GM18907 (cell line): Measurements from ENCODE around the gene NECAB3.
A peak's percentile ranks its signal among the peaks of the same experiment; 100 is the strongest.
"Not testable (repeated sequence)": the region's sequence is repeated elsewhere in the genome, so short reads cannot be mapped to it uniquely, and the experiment has no call there.

Experiments used
- ATAC-seq: cut with Tn5 transposase; IDR thresholded peaks from one replicate; pipeline ENCODE4 v1.9.1; 2021; ENCODE audit warnings: mild to moderate bottlenecking, moderate library complexity; ENCODE audit not compliant: unreplicated experiment

The NECAB3 gene

DNA sequence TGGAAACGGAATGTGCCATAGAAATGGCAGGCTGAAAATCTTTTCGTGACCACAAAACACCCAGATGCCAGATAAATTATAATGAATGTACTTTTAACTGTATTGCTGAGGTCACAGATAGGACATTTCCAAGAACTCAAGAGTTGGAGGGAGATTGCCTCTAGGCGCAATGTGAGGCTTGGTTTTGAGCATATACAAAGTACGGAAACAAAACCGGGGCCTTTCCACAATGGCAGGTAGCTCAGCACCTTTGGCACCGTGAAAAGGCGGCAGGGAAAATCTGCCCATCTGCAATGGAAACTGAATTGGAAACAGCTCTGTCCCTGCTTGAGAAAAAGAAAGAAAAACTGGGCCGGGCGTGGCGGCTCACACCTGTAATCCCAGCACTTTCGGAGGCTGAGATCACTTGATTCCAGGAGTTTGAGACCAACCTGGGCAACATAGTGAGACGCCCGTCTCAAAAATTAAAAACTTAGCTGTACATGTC is 22.6 kb downstream of the NECAB3 start:
- ATAC-seq, result no peak

DNA sequence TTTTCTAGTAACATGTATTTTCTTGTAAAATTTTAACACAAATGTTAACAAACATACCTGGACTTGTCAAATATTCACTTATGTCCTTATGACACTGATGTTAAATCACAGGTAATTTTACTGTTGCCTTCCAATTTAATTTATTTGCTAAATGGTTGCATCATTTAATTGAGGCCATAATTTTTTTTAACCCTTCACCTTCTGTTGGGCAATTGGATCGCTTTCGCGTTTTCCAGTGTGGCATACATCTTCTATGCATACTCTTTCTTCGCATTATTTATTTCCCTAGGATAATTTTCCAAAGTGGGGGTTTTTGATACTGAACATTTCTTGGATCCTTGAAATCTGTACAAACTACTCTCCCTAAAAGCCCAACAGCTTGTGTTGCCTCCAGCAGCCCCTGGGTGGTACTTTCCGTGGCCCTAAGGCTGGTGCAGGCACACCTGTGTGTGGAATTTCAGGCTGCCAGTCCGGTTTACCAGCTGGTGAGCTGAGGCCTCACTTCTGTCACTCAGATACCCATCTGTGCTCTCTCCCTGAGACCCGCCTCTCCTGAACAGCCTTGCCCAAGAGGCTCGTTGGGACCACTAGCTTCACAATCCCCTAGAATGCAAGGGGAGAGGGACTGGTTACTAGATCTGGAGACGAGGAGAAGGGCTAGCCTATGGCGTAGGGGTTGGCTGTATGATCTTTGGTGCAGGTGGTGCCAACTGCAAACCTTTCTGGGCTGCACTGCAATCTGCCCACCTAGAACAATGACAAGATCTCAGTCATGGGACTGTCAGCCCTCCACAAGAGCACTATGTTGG is 23.3 kb downstream of the NECAB3 start:
- no peak for ATAC-seq

DNA sequence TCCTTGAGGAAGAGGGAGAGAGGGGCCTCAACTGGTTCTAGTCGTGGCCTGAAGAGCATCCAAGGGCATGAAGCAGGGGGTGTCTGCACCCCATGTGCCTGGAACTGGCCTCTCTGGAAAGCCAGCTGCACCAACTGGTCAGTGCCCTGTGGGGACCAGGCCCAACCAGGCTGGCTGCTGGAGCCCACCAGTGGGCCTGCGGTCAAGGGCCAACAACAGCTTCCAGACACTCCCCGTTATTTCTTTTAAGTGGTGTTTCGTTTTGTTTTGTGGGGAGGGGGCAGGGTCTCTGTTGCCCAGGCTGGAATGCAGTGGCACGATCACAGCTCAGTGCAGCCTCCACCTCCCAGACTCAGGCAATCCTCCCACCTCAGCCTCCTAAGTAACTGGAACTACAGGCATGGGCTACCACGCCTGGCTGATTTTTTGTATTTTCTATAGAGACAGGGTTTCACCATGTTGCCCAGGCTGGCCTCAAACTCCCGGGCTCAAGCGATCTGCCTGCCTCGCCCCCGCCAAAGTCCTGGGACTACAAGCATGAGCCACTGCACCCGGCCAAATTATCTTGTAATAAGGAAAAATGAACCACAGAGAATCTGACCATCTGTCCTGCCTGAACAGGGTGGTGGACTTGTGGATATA is 24.0 kb downstream of the NECAB3 start:
- no peak for ATAC-seq

DNA sequence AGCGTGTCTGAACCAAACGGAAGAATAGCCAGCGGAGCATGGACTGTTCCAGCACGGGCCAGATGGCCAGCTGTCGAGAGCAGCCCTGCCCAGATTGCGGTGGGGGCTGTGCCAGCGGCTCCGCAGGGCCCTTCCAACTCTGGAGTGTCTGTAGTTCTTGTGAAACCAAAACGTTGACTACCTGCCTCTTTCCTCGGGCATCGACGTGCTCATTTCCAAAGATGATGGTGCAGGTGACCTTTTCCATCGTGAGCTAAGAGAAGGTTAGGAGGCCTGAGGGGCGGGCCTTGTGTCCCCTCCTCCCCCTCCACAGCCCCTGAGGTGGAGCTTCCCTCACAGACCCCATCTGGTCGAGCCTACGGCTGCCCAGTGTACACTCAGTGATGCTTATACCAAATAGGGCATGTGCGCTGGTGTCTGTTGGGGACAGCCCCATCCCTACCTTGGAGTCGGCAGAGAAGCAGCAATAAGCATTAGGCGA is 25.0 kb downstream of the NECAB3 start:
- no peak for ATAC-seq

DNA sequence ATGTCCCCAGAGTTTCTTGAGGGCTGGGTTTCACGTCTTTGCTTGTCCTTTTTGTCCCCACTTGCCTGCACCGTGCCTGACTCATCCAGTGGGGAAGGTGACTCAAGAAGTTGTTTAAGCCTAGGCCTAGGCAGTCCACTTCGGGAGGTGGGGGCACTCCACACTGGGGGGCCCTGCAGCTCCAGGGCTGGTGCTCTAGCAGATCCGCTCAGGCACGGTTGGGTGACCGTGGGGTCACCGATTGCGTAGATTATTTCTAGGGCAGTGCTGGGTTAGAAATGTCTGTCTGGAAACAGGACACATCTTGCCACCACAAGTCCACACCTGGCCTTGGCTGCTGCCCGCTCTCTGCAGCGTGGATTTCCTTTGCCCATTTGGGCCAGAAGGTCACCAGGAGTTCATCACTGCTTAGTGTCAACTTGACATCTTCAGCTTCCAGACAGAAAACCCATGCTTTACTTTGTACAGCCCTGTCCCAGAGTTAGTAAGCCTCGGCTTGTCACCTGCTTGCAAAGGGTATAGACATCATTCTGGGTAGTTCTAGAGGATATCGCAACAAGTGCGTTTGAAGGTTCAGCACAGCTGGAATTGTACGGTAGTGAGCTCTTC is 25.7 kb downstream of the NECAB3 start:
- ATAC-seq, result no peak

DNA sequence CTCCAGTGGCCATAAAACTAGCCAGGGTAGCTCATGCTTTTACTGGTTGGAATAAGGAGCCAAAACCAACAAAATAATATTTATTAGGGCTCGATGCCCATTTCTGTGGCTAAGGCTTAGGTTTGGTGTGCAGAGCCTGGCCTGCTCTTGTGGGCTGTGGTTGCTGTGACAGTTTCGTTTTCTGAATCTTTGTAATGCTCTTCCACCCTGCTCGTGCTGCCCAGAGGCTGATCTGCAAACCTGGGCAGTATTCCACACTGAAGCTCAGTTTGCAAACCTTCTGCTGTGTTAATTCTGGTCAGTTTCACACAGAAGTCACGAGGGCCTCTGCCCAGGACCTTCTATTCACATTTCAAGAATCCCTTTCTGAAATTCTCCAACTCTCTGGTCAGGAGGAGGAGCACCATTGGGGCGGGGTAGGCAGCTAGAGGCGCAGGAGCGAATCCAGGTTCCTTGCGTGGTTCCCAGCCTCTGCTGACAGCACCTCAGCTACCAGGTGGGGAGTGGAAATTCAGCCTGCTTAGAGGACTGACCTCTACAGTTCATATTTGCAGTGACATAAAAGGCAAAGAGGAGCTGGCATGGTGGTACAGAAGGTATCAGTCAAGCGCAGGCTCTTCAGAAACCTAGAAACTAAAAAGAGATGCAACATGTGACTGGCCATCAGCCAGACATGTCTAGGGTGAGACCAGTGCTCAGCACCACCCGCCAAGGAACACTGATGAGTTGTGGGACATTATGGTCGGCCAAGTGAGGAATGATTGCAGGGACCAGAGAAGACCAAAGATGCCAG is 26.4 kb downstream of the NECAB3 start:
- ATAC-seq, result peak; percentile 46

DNA sequence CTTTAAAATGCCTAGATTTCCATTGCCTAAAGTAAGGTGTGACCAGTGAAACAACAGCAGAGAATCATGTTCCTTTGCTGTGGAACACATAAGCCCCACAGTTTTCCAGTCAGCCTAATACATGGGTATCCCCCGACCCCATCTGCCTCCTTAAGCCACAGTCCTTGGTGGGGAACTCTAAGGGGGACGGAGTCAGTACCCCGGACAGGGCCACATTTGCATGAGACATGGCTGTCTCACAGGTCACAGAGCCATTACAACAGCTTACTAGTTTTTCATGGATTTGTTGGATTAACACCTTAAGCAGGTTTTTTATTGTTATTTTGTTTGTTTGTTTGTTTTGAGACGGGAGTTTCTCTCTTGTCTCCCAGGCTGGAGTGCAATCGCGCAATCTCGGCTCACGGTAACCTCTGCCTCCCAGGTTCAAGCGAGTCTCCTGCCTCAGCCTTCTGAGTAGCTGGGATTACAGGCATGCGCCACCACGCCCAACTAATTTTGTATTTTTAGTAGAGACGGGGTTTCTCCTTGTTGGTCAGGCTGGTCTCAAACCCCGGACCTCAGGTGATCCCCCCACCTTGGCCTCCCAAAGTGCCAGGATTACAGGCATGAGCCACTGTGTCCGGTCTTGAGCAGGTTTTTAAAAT is 27.1 kb downstream of the NECAB3 start:
- ATAC-seq, result not testable (repeated sequence)

DNA sequence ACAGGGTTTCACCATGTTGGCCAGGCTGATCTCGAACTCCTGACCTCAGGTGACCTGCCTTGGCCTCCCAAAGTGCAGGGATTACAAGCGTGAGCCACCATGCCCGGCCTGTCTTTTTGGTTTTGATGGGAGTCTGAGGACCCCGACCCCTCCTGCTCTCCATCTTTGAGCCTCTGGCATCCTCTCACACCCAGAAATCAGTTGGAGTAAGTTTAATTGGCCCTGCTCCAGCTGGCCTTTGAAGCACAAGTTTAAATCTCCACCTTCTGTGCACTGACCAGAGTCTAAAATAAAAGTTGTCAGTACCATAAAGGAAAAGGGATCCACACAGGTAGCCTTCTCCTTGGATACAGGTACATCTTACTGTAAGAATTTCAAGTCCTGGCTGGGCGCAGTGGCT is 28.0 kb downstream of the NECAB3 start:
- no peak for ATAC-seq

DNA sequence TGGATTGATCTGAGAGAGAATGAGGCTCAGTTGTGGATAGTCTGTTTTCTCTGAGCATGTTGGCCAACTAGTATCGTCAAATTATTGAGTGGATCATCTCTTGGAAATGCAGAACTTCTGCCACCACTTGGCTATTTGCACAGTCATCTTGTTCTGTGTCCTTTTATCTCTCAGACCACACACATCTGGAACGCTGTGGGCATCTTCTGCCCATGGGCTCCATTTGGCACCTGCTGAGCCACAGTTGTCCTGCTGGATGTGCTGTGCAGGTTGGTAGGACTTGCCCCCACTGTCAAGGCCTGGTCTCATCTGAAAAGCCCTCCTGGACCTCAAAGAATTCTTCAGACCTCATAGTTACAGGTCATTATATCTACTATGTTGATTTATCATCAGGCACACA is 28.8 kb downstream of the NECAB3 start:
- ATAC-seq, result no peak

DNA sequence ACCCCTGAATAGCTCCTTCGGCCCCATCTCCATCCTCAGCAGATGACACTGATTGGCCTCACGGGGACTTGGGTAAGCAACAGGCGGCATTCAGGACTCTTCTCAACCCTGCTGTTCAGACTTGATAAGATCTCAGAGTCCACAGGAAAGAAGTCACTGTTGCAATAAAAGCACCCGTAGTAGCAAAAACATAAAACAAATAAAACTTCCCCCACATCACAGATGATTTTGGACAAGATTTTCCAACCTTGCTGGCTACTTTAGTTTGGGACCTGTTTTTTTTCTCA is 29.2 kb downstream of the NECAB3 start:
- ATAC-seq, result no peak

DNA sequence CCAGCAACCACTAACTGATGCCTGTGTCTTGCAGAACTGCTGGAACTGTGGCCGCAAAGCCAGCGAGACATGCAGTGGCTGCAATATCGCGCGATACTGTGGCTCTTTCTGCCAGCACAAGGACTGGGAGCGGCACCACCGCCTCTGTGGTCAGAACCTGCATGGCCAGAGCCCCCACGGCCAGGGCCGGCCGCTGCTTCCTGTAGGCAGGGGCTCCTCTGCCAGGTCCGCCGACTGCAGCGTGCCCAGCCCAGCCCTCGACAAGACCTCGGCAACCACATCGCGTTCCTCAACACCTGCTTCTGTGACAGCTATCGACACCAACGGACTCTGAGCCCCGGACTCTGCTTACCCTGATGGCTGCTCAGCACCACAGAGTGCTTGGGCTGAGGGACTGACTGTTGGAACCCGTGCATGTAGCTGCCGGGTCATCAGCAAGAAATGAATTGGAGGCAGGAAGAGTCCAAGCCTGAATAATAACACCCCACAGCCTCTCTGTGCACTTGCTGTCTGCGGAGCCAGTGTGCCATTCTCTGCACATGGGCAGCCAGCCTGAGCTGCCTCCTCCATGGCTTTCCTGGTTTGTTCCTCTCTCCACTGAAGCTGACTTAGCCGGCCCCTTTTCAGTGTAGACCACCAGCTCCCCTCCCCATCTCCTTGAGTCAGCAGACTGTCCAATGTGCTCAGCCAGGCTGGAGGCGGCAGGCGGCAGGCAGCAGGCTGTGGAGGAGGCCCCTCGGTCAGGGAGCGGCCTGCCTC is 29.7 kb downstream of the NECAB3 start:
- ATAC-seq, result no peak

DNA sequence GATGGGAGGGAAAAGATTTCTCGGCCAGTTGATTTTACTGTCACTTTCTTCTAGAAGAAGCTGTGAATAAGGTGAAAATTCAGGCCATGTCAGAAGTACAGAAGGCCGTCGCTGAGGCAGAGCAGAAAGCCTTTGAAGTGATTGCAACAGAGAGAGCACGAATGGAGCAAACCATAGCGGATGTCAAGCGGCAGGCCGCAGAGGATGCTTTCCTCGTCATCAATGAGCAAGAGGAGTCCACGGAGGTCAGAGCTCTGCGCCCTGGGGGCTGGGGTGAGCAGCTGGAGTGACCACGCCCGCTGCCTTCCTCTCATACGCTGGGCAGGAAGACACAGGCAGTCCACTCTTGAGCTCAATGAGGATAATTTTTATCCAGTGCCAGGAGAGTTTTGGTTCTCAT is 33.9 kb downstream of the NECAB3 start:
- no peak for ATAC-seq

DNA sequence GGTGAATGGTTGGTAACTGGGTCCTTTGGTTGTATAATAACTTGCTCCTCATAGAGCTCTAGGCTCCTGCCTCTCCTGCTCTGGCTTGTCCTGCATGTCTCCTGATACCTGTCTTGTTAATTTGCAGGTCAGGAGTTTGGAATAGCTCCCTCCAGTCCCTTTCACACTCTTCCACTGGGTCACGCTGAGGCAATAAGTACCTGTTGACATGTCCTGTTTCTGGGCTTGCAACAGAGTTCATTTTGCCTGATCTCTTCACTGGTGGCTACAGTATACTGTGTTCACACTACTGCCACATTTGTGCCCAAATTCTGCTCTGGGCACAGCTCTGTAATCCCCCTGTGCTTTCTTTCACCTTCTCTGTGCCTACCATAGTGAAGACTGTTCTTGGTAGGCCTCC is 37.5 kb downstream of the NECAB3 start:
- ATAC-seq, result no peak

DNA sequence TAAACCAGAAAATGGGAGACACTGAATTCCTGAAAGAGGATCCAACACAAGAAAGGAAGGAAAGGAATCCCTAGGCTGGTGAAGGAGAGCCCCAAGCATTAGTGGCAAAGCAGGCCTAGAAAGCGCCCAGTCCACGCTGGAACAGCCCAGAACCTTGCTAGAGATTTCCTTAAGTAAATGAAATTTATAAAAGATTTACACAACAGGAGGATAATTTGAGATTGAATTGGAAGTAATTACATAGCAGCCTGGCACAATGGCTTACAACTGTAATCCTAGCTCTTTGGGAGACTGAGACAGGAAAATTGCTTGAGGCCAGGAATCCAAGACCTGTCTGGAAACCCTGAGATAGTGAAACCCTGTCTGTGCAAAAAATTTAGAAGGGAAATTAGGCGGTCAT is 38.9 kb downstream of the NECAB3 start:
- ATAC-seq, result no peak

DNA sequence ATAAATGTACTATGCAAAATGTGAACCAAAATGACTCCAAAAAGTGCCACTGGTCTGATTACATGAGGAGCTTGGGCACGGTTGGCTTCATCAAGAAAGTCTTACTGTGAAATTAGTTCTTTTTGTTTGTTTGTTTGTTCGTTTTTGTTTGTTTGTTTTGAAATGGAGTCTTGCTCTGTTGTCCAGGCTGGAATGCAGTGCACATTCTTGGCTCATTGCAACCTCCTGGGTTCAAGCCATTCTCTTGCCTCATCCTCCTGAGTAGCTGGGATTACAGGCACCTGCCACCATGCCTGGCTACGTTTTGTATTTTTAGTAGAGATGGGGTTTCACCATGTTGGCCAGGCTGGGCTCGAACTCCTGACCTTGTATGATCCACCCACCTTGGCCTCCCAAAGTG is 42.3 kb downstream of the NECAB3 start:
- ATAC-seq, result not testable (repeated sequence)

DNA sequence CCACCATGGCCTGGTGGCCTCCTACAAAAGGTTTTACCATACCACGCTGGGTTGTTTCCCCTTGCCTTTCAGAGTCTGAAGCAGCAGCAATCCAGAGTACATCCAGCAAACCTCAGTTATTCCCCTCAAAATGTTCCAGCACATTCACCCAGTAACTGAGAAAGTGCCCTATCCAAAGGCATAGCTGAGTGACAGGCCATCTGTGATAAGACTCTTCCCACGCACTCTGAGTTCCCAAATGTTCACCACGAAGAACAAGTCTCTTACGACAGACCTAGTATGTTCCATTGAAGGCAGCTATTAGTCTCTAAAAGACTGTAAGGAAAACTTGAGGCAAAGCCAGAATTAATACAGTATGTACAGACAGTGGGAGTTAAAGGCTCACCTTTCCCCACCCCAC is 43.7 kb downstream of the NECAB3 start:
- no peak for ATAC-seq

DNA sequence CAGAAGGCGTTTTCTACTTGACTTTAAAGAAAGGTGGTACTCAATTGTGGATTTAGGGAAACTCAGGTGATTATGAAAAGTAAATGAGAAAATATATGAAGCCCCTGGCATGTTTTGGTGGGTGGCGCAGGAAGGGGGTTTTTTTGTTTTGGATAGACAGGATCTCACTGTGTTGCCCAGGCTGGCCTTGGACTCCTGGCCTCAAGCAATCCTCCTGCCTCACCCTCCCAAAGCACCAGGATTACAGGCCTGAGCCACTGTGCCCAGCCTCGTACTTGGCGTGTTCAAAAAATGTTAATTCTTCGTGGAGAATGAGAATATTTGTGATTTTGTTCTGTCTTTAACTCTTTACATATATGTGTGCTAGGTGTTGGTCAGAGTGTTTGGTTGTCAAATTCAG is 44.2 kb downstream of the NECAB3 start:
- no peak for ATAC-seq

DNA sequence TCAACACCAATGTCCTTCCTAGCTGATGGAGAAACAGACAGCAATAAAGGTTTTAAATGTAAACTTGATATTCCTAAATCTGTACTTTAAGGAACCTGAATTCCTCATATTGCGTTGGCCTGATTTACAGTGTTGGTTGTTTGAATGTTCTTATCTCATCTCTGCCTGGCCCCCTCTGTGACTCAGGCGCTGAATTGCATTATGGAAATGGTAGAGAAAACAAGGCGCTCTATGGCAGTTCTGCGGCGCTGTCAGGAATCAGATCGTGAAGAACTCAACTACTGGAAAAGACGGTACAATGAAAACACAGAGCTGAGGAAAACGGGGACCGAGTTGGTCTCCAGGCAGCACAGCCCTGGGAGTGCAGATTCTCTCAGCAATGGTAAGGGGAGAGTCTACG is 44.7 kb downstream of the NECAB3 start:
- ATAC-seq, result no peak

DNA sequence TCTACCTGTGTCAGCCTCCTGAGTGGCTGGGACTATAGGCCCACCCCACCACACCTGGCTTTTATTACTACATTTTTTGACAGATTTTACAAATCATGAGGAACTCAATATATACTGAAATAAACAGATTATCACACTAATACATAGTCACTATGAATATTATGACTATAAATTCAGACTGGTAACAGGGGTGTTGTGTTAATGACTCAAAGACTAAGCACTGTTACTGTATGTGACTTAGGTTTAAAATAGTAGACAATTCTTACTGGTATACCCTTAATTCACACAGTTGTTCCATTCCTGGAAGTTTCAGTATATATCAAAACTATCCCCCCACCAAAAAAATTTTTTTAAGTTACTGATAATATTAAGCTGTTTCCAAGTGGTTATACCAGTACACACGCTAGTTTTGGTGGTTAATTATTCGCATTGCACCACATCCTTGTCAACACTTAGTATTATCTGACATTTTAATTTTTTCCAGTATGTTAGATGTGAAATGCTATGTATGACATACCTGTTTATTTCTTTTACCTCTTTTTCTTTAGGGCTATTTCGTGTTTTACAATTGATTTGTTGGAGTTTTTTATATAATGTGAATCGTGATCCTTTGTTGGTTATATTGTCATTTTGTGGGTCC is 46.5 kb downstream of the NECAB3 start:
- no peak for ATAC-seq

DNA sequence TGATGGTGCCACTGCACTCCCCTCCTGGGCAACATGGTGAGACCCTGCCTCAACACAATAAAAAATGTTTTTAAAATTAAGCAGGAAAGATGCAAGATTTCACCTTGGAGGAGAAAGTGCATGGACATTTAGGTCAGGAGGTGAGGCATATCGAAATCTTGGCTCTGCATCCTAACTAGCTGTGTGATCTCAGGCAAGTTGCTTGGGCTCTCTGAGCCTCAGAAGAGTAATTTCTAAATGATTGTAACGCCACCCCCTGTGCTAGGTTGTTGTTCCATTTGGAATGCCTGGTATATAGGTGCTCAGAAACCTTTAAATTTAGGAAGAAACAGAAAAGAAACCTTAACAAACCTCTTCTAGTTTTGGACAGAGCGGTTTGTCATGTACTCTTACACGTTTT is 48.0 kb downstream of the NECAB3 start:
- no peak for ATAC-seq
